ENCODE results near the gene OLFM2.
A peak's percentile ranks its signal among the peaks of the same experiment; 100 is the strongest.
"Not testable (repeated sequence)": the region's sequence is repeated elsewhere in the genome, so short reads cannot be mapped to it uniquely, and the experiment has no call there.

OLFM2 gene

GRCh38 chr19:9953802-9954542 is 17.7 kb upstream of the OLFM2 start:
- Mint-ChIP-seq H3K9me3 (ENCODE audit: low read depth) (no peaks in the 10 kb centered on the region), H3K27ac (no peak overlapping the region), H3K36me3 (no peaks in the 10 kb centered on the region), H3K27me3 (peaks cover 7% of the 10 kb centered on the region), H3K4me3 (no peak overlapping the region), H3K4me1 (ENCODE audit: low read depth) (no peaks in the 10 kb centered on the region)

- Mint-ChIP-seq H3K4me1 (ENCODE audit: low read depth) (no peaks in the 10 kb centered on the region), H3K27ac (no peak overlapping the region), H3K27me3 (peaks cover 5% of the 10 kb centered on the region), H3K9me3 (ENCODE audit: low read depth) (no peaks in the 10 kb centered on the region), H3K36me3 (no peaks in the 10 kb centered on the region), H3K4me3 (no peak overlapping the region)
Measured at GRCh38 chr19:9952276-9952675, 16.0 kb upstream of the OLFM2 start.

- H3K4me1 Mint-ChIP-seq (ENCODE audit: low read depth) = peaks cover 2% of the 10 kb centered on the region
- peaks cover 1% of the 10 kb centered on the region for H3K36me3 Mint-ChIP-seq
- H3K9me3 Mint-ChIP-seq (ENCODE audit: low read depth) = no peaks in the 10 kb centered on the region
- H3K27ac Mint-ChIP-seq = no peak overlapping the region
- peaks cover 7% of the 10 kb centered on the region for H3K27me3 Mint-ChIP-seq
- no peak overlapping the region for H3K4me3 Mint-ChIP-seq
Measured at GRCh38 chr19:9947441-9947840, 11.1 kb upstream of the OLFM2 start.

GRCh38 chr19:9946528-9947125 is 10.3 kb upstream of the OLFM2 start:
- not testable (repeated sequence) for H3K4me1 Mint-ChIP-seq (ENCODE audit: low read depth); H3K9me3 Mint-ChIP-seq (ENCODE audit: low read depth); H3K36me3 Mint-ChIP-seq; H3K4me3 Mint-ChIP-seq; H3K27ac Mint-ChIP-seq
- peaks cover 11% of the 10 kb centered on the region for H3K27me3 Mint-ChIP-seq

DNA sequence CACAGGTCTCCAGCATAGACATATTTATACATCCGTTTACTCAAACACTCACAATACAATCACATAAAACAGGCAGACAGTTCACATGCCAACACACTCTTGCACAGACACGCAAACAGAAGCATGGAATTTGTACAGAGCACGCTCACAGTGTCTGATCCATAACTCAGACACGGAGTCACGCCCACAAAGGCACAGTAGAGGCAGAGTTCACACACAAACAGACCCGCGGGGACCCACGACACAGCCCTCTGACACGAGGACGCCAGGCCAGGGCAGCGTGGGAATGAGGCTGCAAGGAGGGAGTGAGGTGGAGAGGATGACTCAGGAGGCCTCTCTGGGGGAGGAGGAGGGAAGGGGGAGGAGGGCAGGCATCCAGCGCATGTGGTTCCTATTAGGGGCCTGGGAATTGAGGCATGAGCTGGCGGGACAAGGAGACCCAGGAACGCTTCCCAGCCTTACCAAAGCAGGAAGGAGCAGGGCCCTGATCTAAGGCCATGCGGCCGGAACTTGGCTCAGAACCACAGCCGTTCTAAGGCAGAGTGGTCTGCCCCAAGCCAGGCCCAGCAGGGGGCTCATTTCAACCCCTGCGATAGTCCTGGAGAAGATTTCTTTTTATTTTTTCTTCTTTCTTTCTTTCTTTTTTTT is 9.1 kb upstream of the OLFM2 start:
- Mint-ChIP-seq H3K36me3 (peaks cover 7% of the 10 kb centered on the region), H3K4me1 (ENCODE audit: low read depth) (peaks cover 2% of the 10 kb centered on the region), H3K9me3 (ENCODE audit: low read depth) (peaks cover 5% of the 10 kb centered on the region), H3K4me3 (no peak overlapping the region), H3K27ac (no peak overlapping the region), H3K27me3 (peaks cover 19% of the 10 kb centered on the region)

DNA sequence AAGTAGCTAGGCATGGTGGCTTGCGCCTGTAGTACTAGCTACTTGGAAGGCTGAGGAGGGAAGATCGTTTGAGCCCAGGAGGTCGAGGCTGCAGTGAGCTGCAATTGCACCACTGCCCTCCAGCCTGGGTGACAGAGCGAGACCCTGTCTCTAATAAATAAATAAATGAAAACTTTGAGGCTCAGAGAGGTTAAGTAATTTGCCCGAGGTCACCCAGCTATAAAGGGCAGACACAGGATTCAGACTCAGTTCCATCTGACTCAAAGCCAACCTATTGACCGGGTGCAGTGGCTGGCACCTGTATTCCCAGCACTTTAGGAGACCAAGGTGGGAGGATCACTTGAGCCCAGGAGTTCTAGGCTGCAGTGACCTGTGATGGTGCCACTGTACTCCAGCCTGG is 7.4 kb upstream of the OLFM2 start:
- peaks cover 24% of the 10 kb centered on the region for H3K27me3 Mint-ChIP-seq
- peaks cover 7% of the 10 kb centered on the region for H3K36me3 Mint-ChIP-seq
- peaks cover 5% of the 10 kb centered on the region for H3K9me3 Mint-ChIP-seq (ENCODE audit: low read depth)
- H3K4me1 Mint-ChIP-seq (ENCODE audit: low read depth) = peaks cover 2% of the 10 kb centered on the region
- no peak overlapping the region for H3K4me3 Mint-ChIP-seq
- no peak overlapping the region for H3K27ac Mint-ChIP-seq

GRCh38 chr19:9941671-9942070 is 5.4 kb upstream of the OLFM2 start:
- Mint-ChIP-seq H3K4me3 (no peak overlapping the region), H3K9me3 (ENCODE audit: low read depth) (peaks cover 5% of the 10 kb centered on the region), H3K27ac (no peak overlapping the region), H3K4me1 (ENCODE audit: low read depth) (peaks cover 7% of the 10 kb centered on the region), H3K36me3 (peaks cover 7% of the 10 kb centered on the region), H3K27me3 (peaks cover 30% of the 10 kb centered on the region)

DNA sequence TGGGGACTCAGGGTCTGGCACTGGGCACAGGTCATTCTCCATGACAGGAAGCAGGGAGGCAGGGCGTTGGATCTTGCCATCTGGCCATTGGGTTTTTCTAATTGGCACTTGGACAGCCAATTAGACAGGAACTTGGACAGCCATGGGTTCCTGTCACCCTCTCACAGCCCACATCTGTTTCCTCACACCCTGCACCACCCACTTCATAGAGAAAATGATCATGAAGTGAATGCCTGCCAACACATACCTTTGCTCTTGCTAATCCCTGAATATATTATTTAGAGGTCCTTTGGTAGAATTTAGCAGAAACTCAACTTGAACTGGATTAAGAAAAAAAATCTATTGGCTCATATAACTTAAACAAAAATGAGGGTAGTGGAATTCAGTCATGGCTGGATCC is 4.9 kb upstream of the OLFM2 start:
- Mint-ChIP-seq H3K9me3 (ENCODE audit: low read depth) (peaks cover 5% of the 10 kb centered on the region), H3K4me3 (no peak overlapping the region), H3K27me3 (peaks cover 30% of the 10 kb centered on the region), H3K36me3 (peaks cover 7% of the 10 kb centered on the region), H3K27ac (no peak overlapping the region), H3K4me1 (ENCODE audit: low read depth) (peaks cover 8% of the 10 kb centered on the region)

DNA sequence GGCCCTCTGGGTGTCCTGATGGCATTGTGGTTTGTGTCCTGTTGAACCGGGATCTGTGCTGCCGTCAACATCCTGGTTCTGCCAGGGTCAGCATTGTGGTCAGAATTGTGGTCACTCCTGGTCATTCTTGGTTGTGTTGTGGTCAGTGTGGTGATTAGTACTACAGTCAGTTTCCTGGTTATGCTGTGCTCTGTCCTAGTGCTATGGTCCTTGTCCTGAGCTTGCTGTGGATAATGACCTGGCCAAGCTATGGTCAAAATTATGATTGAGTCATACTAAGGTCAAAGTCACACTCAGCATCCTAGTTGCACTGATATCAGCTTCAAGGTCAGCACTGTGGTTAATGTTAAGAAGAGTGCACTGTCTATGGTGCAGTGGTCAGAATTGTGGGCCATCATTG is 4.5 kb upstream of the OLFM2 start:
- Mint-ChIP-seq H3K4me1 (ENCODE audit: low read depth) (peaks cover 8% of the 10 kb centered on the region), H3K27me3 (peaks cover 30% of the 10 kb centered on the region)

DNA sequence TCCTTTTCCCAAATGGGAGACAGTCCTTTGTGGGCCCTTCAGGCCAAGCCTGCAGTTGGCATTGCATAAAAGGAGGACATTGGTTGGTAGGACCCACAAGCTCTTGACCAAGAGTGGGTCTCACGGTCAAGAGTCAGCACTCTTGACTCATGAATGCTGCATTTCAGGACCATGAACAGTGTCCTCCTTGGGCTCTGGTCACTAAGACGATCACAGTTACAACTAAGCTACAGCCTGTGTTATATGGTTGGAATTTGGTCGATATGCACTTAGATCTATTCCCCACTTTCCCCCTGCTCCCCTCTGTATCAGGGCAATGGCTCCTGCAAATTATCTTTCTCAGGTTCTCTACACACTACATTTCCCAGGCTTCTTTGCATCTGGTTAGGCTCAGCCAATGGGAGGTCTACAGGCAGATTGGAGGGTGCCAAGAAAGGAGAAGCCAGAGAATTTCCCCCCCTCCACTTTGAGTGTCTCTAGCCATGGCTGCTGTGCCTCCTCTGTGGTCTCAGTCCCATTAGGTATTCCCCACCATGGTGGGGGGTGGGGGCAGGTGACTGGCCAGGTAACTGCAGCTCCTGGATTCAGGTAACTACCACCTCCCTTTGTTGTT is 3.1 kb upstream of the OLFM2 start:
- H3K27me3 Mint-ChIP-seq = peaks cover 39% of the 10 kb centered on the region
- peaks cover 17% of the 10 kb centered on the region for H3K4me1 Mint-ChIP-seq (ENCODE audit: low read depth)
- no peak overlapping the region for H3K4me3 Mint-ChIP-seq
- peaks cover 7% of the 10 kb centered on the region for H3K36me3 Mint-ChIP-seq
- H3K9me3 Mint-ChIP-seq (ENCODE audit: low read depth) = peaks cover 5% of the 10 kb centered on the region
- H3K27ac Mint-ChIP-seq = no peak overlapping the region

More for the DNA sequence above, 4.5 kb upstream of the OLFM2 start:
- Mint-ChIP-seq H3K9me3 (ENCODE audit: low read depth) (peaks cover 5% of the 10 kb centered on the region), H3K36me3 (peaks cover 7% of the 10 kb centered on the region), H3K27ac (no peak overlapping the region), H3K4me3 (no peak overlapping the region)

DNA sequence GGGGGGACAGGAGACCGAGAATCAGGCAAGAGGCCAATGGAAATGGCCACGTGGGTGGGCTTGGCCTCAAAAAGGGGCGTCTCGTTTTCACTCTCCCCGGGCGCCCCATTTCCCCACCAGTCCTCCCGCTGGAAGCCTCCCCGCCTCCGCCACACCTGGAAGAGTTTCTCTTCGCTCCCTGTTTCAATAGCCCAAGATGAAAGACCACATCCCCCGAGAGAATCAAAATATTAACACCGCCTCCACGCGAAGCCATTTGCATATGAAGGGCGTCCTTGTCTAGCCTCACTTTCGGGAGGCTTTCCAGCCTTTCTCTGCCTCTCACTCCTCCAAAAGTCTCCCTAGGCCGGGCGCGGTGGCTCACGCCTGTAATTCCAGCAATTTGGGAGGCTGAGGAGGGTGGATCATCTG is 691 bp upstream of the OLFM2 start:
- Mint-ChIP-seq H3K36me3 (peaks cover 3% of the 10 kb centered on the region), H3K4me1 (ENCODE audit: low read depth) (peaks cover 23% of the 10 kb centered on the region), H3K27ac (no peak overlapping the region), H3K4me3 (peak overlapping the region; percentile 84), H3K9me3 (ENCODE audit: low read depth) (peaks cover 5% of the 10 kb centered on the region), H3K27me3 (peaks cover 42% of the 10 kb centered on the region)

DNA sequence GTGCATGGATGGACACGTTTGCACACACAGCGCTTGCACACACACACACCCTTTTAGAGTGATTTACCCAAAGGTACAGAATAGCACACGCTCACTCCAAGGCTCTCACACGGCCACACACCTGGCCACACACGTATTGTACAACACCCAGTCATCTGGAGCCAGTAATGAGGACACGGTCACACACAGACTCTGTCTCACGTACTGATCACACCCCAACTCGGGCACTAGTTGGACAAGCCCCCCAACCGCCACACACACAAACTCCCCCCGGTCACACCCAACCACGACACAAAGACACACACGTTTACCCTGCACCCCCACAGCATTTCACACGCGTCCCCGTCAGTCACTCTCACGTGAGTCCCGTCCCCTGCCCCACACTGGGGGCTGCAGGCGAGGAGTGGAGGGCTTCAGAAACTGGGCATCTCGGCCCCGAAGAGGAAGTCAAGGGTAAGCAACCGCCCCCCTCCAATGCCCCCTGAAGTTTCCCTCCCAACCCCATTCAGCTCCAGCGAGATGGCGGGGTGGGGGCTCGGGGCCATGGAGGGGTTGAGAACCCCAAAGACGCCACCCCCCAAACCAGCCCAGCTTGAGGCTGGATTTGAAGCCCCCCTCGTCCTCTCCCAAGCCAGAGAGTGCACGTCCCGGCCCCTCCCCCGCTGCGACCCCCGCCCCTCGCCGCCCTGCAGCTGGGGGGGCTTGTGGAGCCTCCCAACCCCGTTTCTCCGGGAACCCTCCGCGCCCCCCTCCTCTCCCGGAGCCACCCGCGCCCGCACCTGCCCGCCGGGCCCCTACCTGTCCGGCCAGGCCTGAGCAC is 599 bp downstream of the OLFM2 start:
- H3K4me1 Mint-ChIP-seq (ENCODE audit: low read depth) = peaks cover 26% of the 10 kb centered on the region
- H3K27ac Mint-ChIP-seq = no peak overlapping the region
- H3K36me3 Mint-ChIP-seq = peaks cover under 1% of the 10 kb centered on the region
- no peaks in the 10 kb centered on the region for H3K9me3 Mint-ChIP-seq (ENCODE audit: low read depth)
- peak overlapping the region; percentile 80 for H3K4me3 Mint-ChIP-seq
- peaks cover 40% of the 10 kb centered on the region for H3K27me3 Mint-ChIP-seq

DNA sequence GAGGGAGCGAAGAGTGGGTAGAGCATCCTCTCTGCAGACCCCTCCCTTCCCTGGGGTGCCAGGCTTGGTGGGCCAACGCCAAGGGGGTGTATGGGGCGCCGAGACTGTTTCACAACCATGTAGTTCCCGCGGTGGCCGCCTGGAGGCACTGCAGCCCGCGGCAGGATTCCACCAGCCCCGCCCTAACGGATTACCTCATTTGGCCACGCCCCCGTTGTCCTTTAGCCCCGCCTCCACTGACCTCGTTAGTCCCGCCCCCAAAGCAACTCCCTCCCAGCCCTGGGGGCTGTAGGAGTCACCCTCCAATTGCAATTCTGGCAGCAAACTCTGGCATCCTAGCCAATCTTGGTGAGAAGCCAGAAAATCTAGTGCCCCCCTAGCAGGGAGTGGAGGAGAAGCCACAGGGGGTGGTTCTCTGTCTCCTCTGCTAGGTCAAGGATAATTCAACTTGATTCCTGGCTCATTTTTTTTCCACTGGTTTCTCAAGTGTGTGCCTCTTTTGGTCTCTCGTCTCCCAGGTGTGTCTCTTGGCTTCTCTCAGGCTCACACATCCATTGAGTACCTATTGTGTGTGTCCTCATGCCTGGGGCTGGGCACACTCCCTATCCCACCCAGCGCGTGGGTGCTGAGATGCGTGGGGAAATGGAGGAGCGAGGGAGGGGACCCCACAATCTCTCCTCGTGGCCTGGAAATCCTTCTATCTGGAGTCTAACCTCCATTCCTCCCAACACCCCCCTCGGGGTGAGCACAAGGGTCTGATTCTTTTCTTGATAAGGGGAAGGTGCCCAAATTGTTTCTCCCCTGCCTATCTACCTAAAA is 2.0 kb downstream of the OLFM2 start:
- Mint-ChIP-seq H3K27me3 (peaks cover 38% of the 10 kb centered on the region), H3K36me3 (no peaks in the 10 kb centered on the region), H3K27ac (no peak overlapping the region), H3K4me1 (ENCODE audit: low read depth) (peaks cover 27% of the 10 kb centered on the region), H3K9me3 (ENCODE audit: low read depth) (no peaks in the 10 kb centered on the region), H3K4me3 (no peak overlapping the region)

- H3K36me3 Mint-ChIP-seq = no peaks in the 10 kb centered on the region
- no peaks in the 10 kb centered on the region for H3K9me3 Mint-ChIP-seq (ENCODE audit: low read depth)
- H3K4me1 Mint-ChIP-seq (ENCODE audit: low read depth) = peaks cover 27% of the 10 kb centered on the region
- H3K27ac Mint-ChIP-seq = no peak overlapping the region
- peaks cover 36% of the 10 kb centered on the region for H3K27me3 Mint-ChIP-seq
- H3K4me3 Mint-ChIP-seq = no peak overlapping the region
Measured at GRCh38 chr19:9932835-9933234, 3.5 kb downstream of the OLFM2 start.

All from activated naive CD8-positive, alpha-beta T cell (primary cell).